ENCODE data around the gene CD86. TPM values are rescaled to one million over a fixed set of nuclear protein-coding genes. Genes with fewer than 3 reads are reported as not detected.

The CD86 gene, protein sequence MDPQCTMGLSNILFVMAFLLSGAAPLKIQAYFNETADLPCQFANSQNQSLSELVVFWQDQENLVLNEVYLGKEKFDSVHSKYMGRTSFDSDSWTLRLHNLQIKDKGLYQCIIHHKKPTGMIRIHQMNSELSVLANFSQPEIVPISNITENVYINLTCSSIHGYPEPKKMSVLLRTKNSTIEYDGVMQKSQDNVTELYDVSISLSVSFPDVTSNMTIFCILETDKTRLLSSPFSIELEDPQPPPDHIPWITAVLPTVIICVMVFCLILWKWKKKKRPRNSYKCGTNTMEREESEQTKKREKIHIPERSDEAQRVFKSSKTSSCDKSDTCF
- polyA plus RNA-seq (2013, experiment 1 of 2): not detected
- not detected for polyA plus RNA-seq (2013, experiment 2 of 2)

DNA sequence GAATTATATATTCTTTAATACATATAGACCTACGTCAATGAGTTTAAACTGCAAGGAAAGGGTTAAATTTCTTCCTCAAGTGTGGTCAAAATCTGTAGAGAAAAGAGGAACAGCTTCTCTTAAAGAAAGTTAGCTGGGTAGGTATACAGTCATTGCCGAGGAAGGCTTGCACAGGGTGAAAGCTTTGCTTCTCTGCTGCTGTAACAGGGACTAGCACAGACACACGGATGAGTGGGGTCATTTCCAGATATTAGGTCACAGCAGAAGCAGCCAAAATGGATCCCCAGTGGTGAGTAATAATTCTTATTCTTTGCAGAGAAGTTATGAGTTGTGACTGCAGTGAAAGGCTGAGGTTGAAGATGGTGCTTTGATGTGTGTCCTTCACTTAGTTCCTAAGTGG is at the start of gene CD86:
TSS of gene CD86 (plus strand) at position 148 of the 400 bp plus-strand sequence. CDS start at position 276, 128 bp downstream.
- Histone ChIP-seq H3K27ac (ENCODE audit: low read depth, low read length, severe bottlenecking) (no peak within 1 kb of the TSS), H3K36me3 (ENCODE audit: control insufficient read depth, insufficient read depth, low read length) (no peaks in the 10 kb centered on the region), H3K9me3 (ENCODE audit: control insufficient read depth, low read length) (no peaks in the 10 kb centered on the region), H3K4me1 (ENCODE audit: control insufficient read depth, insufficient read depth, low read length, poor library complexity, severe bottlenecking) (no peaks in the 10 kb centered on the region), H3K4me3 (ENCODE audit: extremely low read depth, insufficient read depth, low read length, poor library complexity, severe bottlenecking) (no peak within 1 kb of the TSS)
- WGBS, 2 experiments (ENCODE audit: insufficient coverage in 2 of 2): 52 to 61% methylated on average over 2 of the region's 3 CpGs

- no peaks in the 10 kb centered on the region for H3K9me3 ChIP-seq (ENCODE audit: control insufficient read depth, low read length)
- H3K4me3 ChIP-seq (ENCODE audit: extremely low read depth, insufficient read depth, low read length, poor library complexity, severe bottlenecking): no peak overlapping the region
- H3K27ac ChIP-seq (ENCODE audit: low read depth, low read length, severe bottlenecking): no peak overlapping the region
- H3K36me3 ChIP-seq (ENCODE audit: control insufficient read depth, insufficient read depth, low read length): no peaks in the 10 kb centered on the region
- peaks cover 34% of the 10 kb centered on the region for H3K4me1 ChIP-seq (ENCODE audit: control insufficient read depth, insufficient read depth, low read length, poor library complexity, severe bottlenecking)
- 88% methylated on average over 1 of the region's 2 CpGs; no CpG with 5 or more reads in 1 of the 2 experiments for WGBS, 2 experiments (ENCODE audit: insufficient coverage in 2 of 2)
Measured at GRCh38 chr3:122006267-122006666, 48.9 kb upstream of the CD86 start.

DNA sequence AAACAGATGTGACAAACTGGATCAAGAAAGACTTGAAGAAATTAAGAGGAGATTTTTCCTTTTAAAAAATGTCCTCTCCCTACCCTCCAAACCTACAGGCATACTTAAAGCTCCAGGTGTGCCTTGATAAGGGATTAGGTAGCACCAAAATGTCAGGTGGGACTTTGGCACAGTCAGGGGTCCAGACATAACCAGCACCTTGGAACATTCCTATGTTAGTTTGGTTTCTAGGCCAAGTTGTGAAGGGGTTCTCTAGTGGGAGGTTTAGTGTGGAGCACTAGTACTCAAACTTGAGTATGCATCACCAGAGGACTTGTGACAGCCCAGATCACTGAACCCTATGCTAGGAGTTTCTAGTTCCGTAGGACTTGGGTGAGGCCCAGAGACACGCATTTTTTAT is 47.0 kb upstream of the CD86 start:
- no peaks in the 10 kb centered on the region for H3K9me3 ChIP-seq (ENCODE audit: control insufficient read depth, low read length)
- H3K36me3 ChIP-seq (ENCODE audit: control insufficient read depth, insufficient read depth, low read length): no peaks in the 10 kb centered on the region
- H3K4me3 ChIP-seq (ENCODE audit: extremely low read depth, insufficient read depth, low read length, poor library complexity, severe bottlenecking): no peak overlapping the region
- 70% methylated on average over 2 of the region's 2 CpGs; no CpG with 5 or more reads in 1 of the 2 experiments for WGBS, 2 experiments (ENCODE audit: insufficient coverage in 2 of 2)
- H3K4me1 ChIP-seq (ENCODE audit: control insufficient read depth, insufficient read depth, low read length, poor library complexity, severe bottlenecking): peaks cover 32% of the 10 kb centered on the region
- H3K27ac ChIP-seq (ENCODE audit: low read depth, low read length, severe bottlenecking): no peak overlapping the region

DNA sequence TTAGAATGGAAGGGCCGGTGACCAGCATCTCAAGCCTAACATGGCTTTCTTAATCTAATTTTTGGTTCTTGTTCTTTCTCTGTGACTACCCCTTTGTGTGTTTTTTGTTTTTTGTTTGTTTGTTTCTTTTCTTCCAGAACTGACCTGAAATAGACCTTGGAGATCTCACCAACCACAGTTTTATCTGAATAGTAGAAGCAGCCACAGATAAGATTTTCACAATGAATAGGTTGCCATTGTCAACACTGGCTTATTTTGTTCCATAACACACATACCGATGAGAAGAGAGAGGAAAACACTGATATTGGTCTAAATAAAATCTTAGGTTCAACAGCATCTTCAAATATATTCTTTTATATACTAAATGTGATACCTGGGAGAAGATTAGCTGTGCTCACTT is 44.7 kb upstream of the CD86 start:
- Histone ChIP-seq H3K36me3 (ENCODE audit: control insufficient read depth, insufficient read depth, low read length) (no peaks in the 10 kb centered on the region), H3K4me3 (ENCODE audit: extremely low read depth, insufficient read depth, low read length, poor library complexity, severe bottlenecking) (no peak overlapping the region), H3K27ac (ENCODE audit: low read depth, low read length, severe bottlenecking) (no peak overlapping the region), H3K4me1 (ENCODE audit: control insufficient read depth, insufficient read depth, low read length, poor library complexity, severe bottlenecking) (peaks cover 12% of the 10 kb centered on the region), H3K9me3 (ENCODE audit: control insufficient read depth, low read length) (no peaks in the 10 kb centered on the region)
- WGBS, 2 experiments (ENCODE audit: insufficient coverage in 2 of 2): 89 to 100% methylated on average over 1 of the region's 2 CpGs

DNA sequence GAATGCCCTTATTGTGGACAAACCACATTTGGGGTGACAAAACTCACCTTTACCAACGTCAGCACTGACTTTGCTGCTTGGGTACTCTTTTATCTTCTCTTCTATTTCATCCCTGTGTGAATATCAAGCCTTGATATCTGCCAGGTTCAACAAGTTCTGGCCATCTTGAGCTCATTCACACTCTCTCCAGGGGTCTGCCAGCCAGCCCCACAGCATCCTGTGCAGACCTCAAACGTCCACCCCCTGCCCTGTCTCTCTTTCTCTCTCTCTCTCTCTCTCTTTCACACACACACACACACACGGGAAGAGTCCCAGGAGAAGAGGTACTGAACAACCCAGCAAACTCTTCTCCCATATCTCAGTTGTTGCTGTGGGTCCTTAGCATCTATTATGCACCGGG is 43.8 kb upstream of the CD86 start:
- 38 to 53% methylated on average over 2 of the region's 4 CpGs for WGBS, 2 experiments (ENCODE audit: insufficient coverage in 2 of 2)
- Histone ChIP-seq H3K4me3 (ENCODE audit: extremely low read depth, insufficient read depth, low read length, poor library complexity, severe bottlenecking) (no peak overlapping the region), H3K9me3 (ENCODE audit: control insufficient read depth, low read length) (no peaks in the 10 kb centered on the region)

DNA sequence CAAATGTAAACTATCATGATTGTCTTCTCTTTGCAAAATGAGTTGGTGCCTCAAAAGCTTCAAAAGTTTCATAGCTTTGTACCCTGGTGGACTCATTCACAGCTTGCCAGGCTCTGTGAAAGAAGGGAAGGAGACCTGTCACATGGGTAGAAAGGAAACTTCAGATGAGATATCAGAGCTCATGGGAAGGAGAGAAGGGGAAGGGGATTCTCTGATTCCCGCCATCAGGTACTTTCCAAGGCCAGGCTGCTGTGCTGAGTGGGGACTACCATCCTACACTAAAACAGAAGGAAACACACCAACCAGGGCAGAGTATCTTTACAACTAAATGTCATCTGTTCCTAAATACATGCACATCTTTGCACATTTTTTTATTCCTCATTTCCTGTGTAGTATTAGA is 42.3 kb upstream of the CD86 start:
- 100% methylated on average over 1 of the region's 1 CpG; no CpG with 5 or more reads in 1 of the 2 experiments for WGBS, 2 experiments (ENCODE audit: insufficient coverage in 2 of 2)
- no peak overlapping the region for H3K27ac ChIP-seq (ENCODE audit: low read depth, low read length, severe bottlenecking)
- peaks cover 3% of the 10 kb centered on the region for H3K4me1 ChIP-seq (ENCODE audit: control insufficient read depth, insufficient read depth, low read length, poor library complexity, severe bottlenecking)
- H3K9me3 ChIP-seq (ENCODE audit: control insufficient read depth, low read length): no peaks in the 10 kb centered on the region
- H3K36me3 ChIP-seq (ENCODE audit: control insufficient read depth, insufficient read depth, low read length): no peaks in the 10 kb centered on the region
- no peak overlapping the region for H3K4me3 ChIP-seq (ENCODE audit: extremely low read depth, insufficient read depth, low read length, poor library complexity, severe bottlenecking)

More for the DNA sequence above, 43.8 kb upstream of the CD86 start:
- Histone ChIP-seq H3K4me1 (ENCODE audit: control insufficient read depth, insufficient read depth, low read length, poor library complexity, severe bottlenecking) (peaks cover 3% of the 10 kb centered on the region), H3K27ac (ENCODE audit: low read depth, low read length, severe bottlenecking) (no peak overlapping the region), H3K36me3 (ENCODE audit: control insufficient read depth, insufficient read depth, low read length) (no peaks in the 10 kb centered on the region)

GRCh38 chr3:122013448-122013925 is 41.7 kb upstream of the CD86 start:
- Histone ChIP-seq H3K4me3 (ENCODE audit: extremely low read depth, insufficient read depth, low read length, poor library complexity, severe bottlenecking) (no peak overlapping the region), H3K36me3 (ENCODE audit: control insufficient read depth, insufficient read depth, low read length) (no peaks in the 10 kb centered on the region), H3K4me1 (ENCODE audit: control insufficient read depth, insufficient read depth, low read length, poor library complexity, severe bottlenecking) (peaks cover 3% of the 10 kb centered on the region), H3K9me3 (ENCODE audit: control insufficient read depth, low read length) (no peaks in the 10 kb centered on the region), H3K27ac (ENCODE audit: low read depth, low read length, severe bottlenecking) (no peak overlapping the region)
- WGBS, 2 experiments (ENCODE audit: insufficient coverage in 2 of 2): 90 to 96% methylated on average over 2 to 3 of the region's 5 CpGs

GRCh38 chr3:122014741-122015140 is 40.4 kb upstream of the CD86 start:
- WGBS, 2 experiments (ENCODE audit: insufficient coverage in 2 of 2): 100% methylated on average over 1 of the region's 1 CpG; no CpG with 5 or more reads in 1 of the 2 experiments

DNA sequence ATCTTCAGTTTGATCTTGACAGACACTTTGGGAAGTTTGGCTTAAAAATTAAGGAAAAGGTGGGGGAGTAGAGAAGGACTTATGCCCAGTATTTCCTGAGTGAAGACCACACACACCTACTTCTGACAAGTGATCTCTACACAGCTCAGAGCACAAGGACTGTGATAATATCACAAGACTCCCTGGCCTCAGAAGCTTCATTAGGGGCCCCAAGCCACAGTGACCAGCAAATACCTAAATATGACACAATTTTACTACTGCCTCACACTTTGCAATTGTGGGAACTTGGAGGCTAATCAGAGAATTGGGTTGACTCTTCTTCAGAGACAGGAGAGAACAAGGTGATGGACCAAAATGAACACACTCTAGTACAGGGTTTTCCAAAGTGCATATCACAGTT is 35.7 kb upstream of the CD86 start:
- Histone ChIP-seq H3K4me1 (ENCODE audit: control insufficient read depth, insufficient read depth, low read length, poor library complexity, severe bottlenecking) (no peaks in the 10 kb centered on the region), H3K36me3 (ENCODE audit: control insufficient read depth, insufficient read depth, low read length) (no peaks in the 10 kb centered on the region), H3K4me3 (ENCODE audit: extremely low read depth, insufficient read depth, low read length, poor library complexity, severe bottlenecking) (no peak overlapping the region), H3K9me3 (ENCODE audit: control insufficient read depth, low read length) (no peaks in the 10 kb centered on the region), H3K27ac (ENCODE audit: low read depth, low read length, severe bottlenecking) (no peak overlapping the region)

More at GRCh38 chr3:122014741-122015140, 40.4 kb upstream of the CD86 start:
- no peak overlapping the region for H3K27ac ChIP-seq (ENCODE audit: low read depth, low read length, severe bottlenecking)
- no peaks in the 10 kb centered on the region for H3K36me3 ChIP-seq (ENCODE audit: control insufficient read depth, insufficient read depth, low read length)
- peaks cover 3% of the 10 kb centered on the region for H3K4me1 ChIP-seq (ENCODE audit: control insufficient read depth, insufficient read depth, low read length, poor library complexity, severe bottlenecking)
- no peaks in the 10 kb centered on the region for H3K9me3 ChIP-seq (ENCODE audit: control insufficient read depth, low read length)
- H3K4me3 ChIP-seq (ENCODE audit: extremely low read depth, insufficient read depth, low read length, poor library complexity, severe bottlenecking): no peak overlapping the region

DNA sequence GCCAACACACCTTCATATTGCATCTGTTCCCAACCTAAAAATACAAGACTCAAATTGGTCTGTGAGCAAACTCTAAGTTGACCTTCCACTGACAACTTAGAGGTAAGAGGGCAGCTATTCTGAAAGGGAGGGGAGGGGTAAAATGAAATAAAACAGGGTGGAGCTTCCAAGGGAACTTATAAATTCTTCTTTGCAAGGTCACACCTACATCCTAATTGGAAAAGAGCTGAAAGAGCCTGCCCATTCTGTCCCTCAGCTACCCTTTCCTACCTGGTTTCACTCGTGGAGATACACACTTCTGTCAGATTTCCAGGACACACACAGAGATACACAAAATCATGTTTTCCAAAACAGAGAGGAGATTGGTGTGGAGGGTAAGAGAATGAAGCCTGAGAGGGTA is 34.1 kb upstream of the CD86 start:
- WGBS, 2 experiments (ENCODE audit: insufficient coverage in 2 of 2): 67% methylated on average over 1 of the region's 1 CpG; no CpG with 5 or more reads in 1 of the 2 experiments
- no peak overlapping the region for H3K4me3 ChIP-seq (ENCODE audit: extremely low read depth, insufficient read depth, low read length, poor library complexity, severe bottlenecking)
- no peaks in the 10 kb centered on the region for H3K36me3 ChIP-seq (ENCODE audit: control insufficient read depth, insufficient read depth, low read length)

GRCh38 chr3:122021811-122022401 is 33.3 kb upstream of the CD86 start, which contains the start of gene ILDR1:
TSS of gene ILDR1 (minus strand) at chr3:122022247. CDS start at chr3:122022077, 170 bp downstream.
- no peaks in the 10 kb centered on the region for H3K9me3 ChIP-seq (ENCODE audit: control insufficient read depth, low read length)
- H3K4me3 ChIP-seq (ENCODE audit: extremely low read depth, insufficient read depth, low read length, poor library complexity, severe bottlenecking): no peak within 1 kb of the TSS
- H3K27ac ChIP-seq (ENCODE audit: low read depth, low read length, severe bottlenecking): no peak within 1 kb of the TSS
- H3K4me1 ChIP-seq (ENCODE audit: control insufficient read depth, insufficient read depth, low read length, poor library complexity, severe bottlenecking): no peaks in the 10 kb centered on the region
- 31 to 40% methylated on average over 7 to 30 of the region's 43 CpGs for WGBS, 2 experiments (ENCODE audit: insufficient coverage in 2 of 2)
- no peaks in the 10 kb centered on the region for H3K36me3 ChIP-seq (ENCODE audit: control insufficient read depth, insufficient read depth, low read length)

More for the DNA sequence above, 34.1 kb upstream of the CD86 start:
- H3K9me3 ChIP-seq (ENCODE audit: control insufficient read depth, low read length): no peaks in the 10 kb centered on the region
- no peak overlapping the region for H3K27ac ChIP-seq (ENCODE audit: low read depth, low read length, severe bottlenecking)
- no peaks in the 10 kb centered on the region for H3K4me1 ChIP-seq (ENCODE audit: control insufficient read depth, insufficient read depth, low read length, poor library complexity, severe bottlenecking)
